Fibroblast of pulmonary artery (primary cell): Measurements from ENCODE around the gene PLEKHG7.
"Not testable (repeated sequence)": the region's sequence is repeated elsewhere in the genome, so short reads cannot be mapped to it uniquely, and the experiment has no call there.

Source experiments
- DNase-seq: peaks from one replicate; pipeline ENCODE4 v3.0.0-alpha.2; 2010; ENCODE audit warnings: low read depth
- H3K4me3 ChIP-seq: replicated peaks from 2 replicates; pipeline ENCODE4 v1.5.1; 2011; ENCODE audit warnings: low read depth, mild to moderate bottlenecking, control low read depth, low read length, moderate library complexity
- CTCF ChIP-seq: IDR thresholded peaks from 2 replicates; pipeline ENCODE4 v1.5.1; 2011; ENCODE audit warnings: mild to moderate bottlenecking, control low read depth, low read length, inconsistent platforms; ENCODE audit errors: missing control alignments

PLEKHG7 gene

GRCh38 chr12:92702754-92703679 is at the start of gene PLEKHG7:
Gene PLEKHG7, plus strand, starts transcription at chr12:92702989. Its CDS starts 3,643 bp downstream, at chr12:92706632.
- no peak for DNase-seq
- TF ChIP-seq CTCF, result no peak
- H3K4me3 ChIP-seq, result no peak within 1 kb of the TSS

- H3K4me3 ChIP-seq, DNase-seq: not testable (repeated sequence)
Measured at GRCh38 chr12:92654256-92654655, 48.5 kb upstream of the PLEKHG7 start.

GRCh38 chr12:92654929-92655328 is 47.9 kb upstream of the PLEKHG7 start:
- H3K4me3 ChIP-seq, result no peak overlapping the region
- peak; percentile 47 for DNase-seq
- TF ChIP-seq CTCF, result no peak

GRCh38 chr12:92656911-92657310 is 45.9 kb upstream of the PLEKHG7 start:
- TF ChIP-seq CTCF, result no peak
- no peak for DNase-seq
- no peak overlapping the region for H3K4me3 ChIP-seq

GRCh38 chr12:92657770-92658169 is 45.0 kb upstream of the PLEKHG7 start:
- no peak for DNase-seq
- TF ChIP-seq CTCF, result no peak
- no peak overlapping the region for H3K4me3 ChIP-seq

- TF ChIP-seq CTCF, result no peak
- H3K4me3 ChIP-seq, result no peak overlapping the region
- DNase-seq, result no peak
Measured at GRCh38 chr12:92658611-92659010, 44.2 kb upstream of the PLEKHG7 start.

GRCh38 chr12:92661269-92661668 is 41.5 kb upstream of the PLEKHG7 start:
- TF ChIP-seq CTCF, result no peak
- no peak for DNase-seq
- H3K4me3 ChIP-seq, result no peak overlapping the region
